Omental fat pad (tissue), 4 donors: ENCODE results near the gene TTC27. TPM values are rescaled to one million over a fixed set of nuclear protein-coding genes. Genes with fewer than 3 reads are reported as not detected.

ENCODE experiments used
- ATAC-seq: fragments of 150-250 bp; one replicate; pipeline ENCODE4 v1.9.1; 2016; ENCODE audit warnings: mild to moderate bottlenecking, moderate library complexity; ENCODE audit not compliant: low FRiP score
- DNase-seq: peaks from one replicate; pipeline ENCODE4 v3.0.0-alpha.2; 2019; ENCODE audit warnings: low spot score
- total RNA-seq, 4 donors: library from RNA; depleted of rRNA; stranded (reverse); fragments of >200 nt; gene quantifications; one replicate each; pipeline ENCODE4 v1.1.0, GENCODE V29; 2016
- TF ChIP-seq, protein P1 (sequence below), 3 donors: fragments of 450-650 bp; IDR thresholded peaks; one replicate each; pipeline ENCODE4 v1.5.1; 2016 to 2017; ENCODE audit warnings: antibody characterized with exemption in 3 of 3, mild to moderate bottlenecking in 3 of 3, moderate library complexity in 2 of 3

Gene TTC27
- total RNA-seq, 4 donors from 2014 or later, result 13.9 to 21.8 (median 15.2) TPM

DNA sequence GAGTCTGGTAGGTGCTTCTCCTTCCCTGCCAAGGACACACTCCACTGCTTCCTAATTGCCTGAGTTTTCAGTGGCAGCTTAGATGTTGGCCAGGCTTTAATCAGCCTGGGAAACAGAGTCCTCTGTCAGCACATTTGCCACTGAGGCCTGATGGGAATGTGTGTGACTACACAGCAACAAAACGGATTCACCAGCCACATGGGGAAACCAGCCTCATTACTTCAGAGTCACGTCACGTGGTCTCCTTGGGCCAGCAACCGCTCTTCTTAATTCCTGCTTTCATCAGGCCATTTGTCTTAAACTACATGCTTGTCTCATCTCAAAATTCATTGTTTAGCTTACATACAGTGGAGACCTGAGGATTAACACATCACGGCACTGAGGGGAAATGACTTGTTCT lies 225.0 kb downstream of the TTC27 start:
- ATAC-seq (no peak), DNase-seq (no peak)
- TF ChIP-seq, protein P1, sequence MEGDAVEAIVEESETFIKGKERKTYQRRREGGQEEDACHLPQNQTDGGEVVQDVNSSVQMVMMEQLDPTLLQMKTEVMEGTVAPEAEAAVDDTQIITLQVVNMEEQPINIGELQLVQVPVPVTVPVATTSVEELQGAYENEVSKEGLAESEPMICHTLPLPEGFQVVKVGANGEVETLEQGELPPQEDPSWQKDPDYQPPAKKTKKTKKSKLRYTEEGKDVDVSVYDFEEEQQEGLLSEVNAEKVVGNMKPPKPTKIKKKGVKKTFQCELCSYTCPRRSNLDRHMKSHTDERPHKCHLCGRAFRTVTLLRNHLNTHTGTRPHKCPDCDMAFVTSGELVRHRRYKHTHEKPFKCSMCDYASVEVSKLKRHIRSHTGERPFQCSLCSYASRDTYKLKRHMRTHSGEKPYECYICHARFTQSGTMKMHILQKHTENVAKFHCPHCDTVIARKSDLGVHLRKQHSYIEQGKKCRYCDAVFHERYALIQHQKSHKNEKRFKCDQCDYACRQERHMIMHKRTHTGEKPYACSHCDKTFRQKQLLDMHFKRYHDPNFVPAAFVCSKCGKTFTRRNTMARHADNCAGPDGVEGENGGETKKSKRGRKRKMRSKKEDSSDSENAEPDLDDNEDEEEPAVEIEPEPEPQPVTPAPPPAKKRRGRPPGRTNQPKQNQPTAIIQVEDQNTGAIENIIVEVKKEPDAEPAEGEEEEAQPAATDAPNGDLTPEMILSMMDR (IDR thresholded peaks at IDR 0.05), result no peak

DNA sequence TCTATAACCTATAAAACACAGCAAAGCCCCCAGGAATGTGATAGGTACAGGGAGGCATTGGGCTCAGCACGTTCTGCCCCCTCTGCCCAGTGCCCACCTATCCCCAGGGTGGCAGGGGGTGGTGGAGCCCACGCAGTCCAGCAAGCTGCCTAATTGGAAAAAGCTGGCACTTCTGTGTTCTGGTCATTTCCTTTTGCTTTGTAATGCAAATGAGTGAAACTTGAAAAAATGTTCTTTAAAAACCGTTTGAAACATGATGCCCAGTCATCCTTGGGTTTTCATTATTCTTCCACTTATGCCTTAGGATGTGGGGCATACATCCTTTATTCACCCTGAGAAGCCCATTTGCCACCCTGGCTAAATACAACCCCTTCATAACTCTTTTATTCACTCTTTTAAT lies 229.0 kb downstream of the TTC27 start:
- TF ChIP-seq, protein P1 (IDR thresholded peaks at IDR 0.05), result no peak
- no peak for DNase-seq

DNA sequence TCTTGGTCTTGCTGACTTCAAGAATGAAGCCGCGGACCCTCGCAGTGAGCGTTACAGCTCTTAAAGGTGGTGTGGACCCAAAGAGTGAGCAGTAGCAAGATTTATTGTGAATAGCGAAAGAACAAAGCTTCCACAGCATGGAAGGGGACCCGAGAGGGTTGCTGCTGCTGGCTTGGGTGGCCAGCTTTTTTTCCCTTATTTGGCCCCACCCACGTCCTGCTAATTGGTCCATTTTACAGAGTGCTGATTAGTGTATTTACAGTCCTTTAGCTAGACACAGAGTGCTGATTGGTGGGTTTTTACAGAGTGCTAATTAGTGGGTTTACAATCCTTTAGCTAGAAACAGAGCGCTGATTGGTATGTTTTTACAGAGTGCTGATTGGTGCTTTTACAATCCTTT lies 230.9 kb downstream of the TTC27 start:
- TF ChIP-seq, protein P1 (IDR thresholded peaks at IDR 0.05), result no peak
- ATAC-seq (no peak), DNase-seq (no peak)

More for the DNA sequence above, 229.0 kb downstream of the TTC27 start:
- no peak for ATAC-seq

- TF ChIP-seq, protein P1 (IDR thresholded peaks at IDR 0.05), result no peak
- no peak for DNase-seq
- ATAC-seq, result no peak
Measured at GRCh38 chr2:32860385-32860784, 232.5 kb downstream of the TTC27 start.

- ATAC-seq (no peak), DNase-seq (no peak)
- TF ChIP-seq, protein P1 (IDR thresholded peaks at IDR 0.05), result no peak
Measured at GRCh38 chr2:32862269-32863055, 234.6 kb downstream of the TTC27 start.

- TF ChIP-seq, protein P1 (IDR thresholded peaks at IDR 0.05), result no peak
- no peak for ATAC-seq
- DNase-seq, result no peak
Measured at GRCh38 chr2:32863326-32863725, 235.5 kb downstream of the TTC27 start.

DNA sequence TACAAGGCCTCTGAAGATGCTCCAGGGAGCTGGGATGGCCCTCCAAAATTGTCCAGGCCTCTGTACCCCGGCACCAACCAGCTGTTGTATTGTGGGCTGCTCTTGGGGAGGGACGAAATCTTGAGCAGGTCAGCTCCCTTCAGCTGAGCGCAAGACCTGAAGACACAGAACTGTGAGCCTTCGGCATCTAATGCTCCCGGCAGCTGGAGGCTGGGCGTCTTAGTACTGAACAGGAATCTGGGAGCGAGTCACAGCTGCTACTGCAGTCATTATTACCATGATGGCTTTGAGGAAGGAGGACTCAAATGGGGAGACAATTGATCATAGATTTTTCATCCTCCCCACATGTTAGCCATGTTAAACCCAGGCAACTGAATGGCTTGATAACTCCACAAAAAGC lies 236.0 kb downstream of the TTC27 start:
- no peak for DNase-seq
- TF ChIP-seq, protein P1 (IDR thresholded peaks at IDR 0.05), result no peak
- no peak for ATAC-seq
